ENCODE measurements around the gene GRK6.
A peak's percentile ranks its signal among the peaks of the same experiment; 100 is the strongest.
"Not testable (repeated sequence)": the region's sequence is repeated elsewhere in the genome, so short reads cannot be mapped to it uniquely, and the experiment has no call there.

GRK6 gene

DNA sequence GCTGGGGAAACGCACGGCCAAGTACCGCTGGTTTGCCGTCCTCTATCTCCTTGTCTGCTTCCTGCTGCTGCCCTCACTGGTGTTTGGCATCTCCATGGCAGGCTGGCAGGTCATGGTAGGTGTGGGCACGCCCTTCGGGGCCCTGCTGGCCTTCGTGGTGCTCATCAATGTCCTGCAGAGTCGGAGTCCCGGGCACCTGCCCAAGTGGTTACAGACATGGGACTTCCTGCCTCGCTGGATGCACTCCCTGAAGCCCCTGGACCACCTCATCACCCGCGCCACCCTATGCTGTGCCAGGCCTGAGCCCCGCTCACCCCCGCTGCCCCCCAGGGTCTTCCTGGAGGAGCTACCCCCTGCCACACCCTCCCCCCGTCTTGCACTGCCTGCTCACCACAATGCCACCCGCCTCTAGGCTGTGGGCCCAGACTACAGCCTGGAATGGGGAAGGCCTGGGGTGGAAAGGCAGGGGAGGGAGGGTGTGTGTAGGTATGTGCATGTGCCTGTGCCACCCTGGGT, 28.5 kb upstream of the GRK6 start:
- no peak for DNase-seq (ENCODE audit: low read depth in 2 of 3, low spot score in 1 of 3)

GRCh38 chr5:177399997-177400868, 26.2 kb upstream of the GRK6 start, which contains the start of gene PFN3:
TSS of gene PFN3 (minus strand) at chr5:177400661. CDS start at chr5:177400576, 85 bp downstream.
- no peak for DNase-seq (ENCODE audit: low read depth in 2 of 3, low spot score in 1 of 3)

DNA sequence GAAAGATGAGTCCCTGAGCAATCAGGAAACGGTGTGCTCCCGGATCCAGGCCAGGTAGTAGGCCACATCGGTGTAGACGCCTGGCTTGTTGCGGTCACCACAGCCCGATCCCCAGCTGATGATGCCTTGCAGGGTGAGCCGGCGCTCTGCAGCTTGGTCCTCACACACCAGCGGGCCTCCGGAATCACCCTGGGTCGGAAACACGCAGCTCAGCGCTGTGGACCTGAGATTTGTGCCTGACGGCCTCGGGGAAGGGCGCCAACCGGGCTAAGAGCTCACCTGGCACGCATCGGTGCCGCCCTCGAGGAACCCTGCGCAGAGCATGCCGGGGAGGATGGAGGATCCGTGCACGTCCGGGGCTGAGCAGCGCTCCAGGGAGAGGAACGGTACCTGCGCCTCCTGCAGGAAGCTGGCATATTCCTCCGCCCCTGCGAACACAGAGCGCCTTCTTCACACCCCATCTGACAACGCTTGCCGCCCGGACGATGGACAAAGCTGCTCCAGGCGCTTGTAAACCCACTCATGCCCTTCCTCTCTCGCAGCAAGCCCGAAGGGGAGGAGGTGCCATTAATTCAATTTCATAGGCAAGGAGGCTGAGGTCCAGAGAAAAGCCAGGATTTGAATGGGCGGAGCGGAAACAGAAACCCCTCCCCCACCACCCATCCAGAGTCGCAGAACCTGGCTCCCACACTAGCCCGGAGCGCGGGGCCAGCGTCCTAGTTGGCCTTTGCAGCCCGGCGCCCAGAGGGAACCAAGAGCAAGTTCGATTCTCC, 24.0 kb upstream of the GRK6 start:
- DNase-seq (ENCODE audit: low read depth in 2 of 3, low spot score in 1 of 3): peak; percentile 50 to 71 (median 65)

- peak in 2 of 3 donors; percentile 21 to 30 for DNase-seq (ENCODE audit: low read depth in 2 of 3, low spot score in 1 of 3)
Measured at GRCh38 chr5:177403102-177403791, 23.2 kb upstream of the GRK6 start.

GRCh38 chr5:177403792-177404640, 22.5 kb upstream of the GRK6 start:
- DNase-seq (ENCODE audit: low read depth in 2 of 3, low spot score in 1 of 3): peak; percentile 68 to 80 (median 73)

DNA sequence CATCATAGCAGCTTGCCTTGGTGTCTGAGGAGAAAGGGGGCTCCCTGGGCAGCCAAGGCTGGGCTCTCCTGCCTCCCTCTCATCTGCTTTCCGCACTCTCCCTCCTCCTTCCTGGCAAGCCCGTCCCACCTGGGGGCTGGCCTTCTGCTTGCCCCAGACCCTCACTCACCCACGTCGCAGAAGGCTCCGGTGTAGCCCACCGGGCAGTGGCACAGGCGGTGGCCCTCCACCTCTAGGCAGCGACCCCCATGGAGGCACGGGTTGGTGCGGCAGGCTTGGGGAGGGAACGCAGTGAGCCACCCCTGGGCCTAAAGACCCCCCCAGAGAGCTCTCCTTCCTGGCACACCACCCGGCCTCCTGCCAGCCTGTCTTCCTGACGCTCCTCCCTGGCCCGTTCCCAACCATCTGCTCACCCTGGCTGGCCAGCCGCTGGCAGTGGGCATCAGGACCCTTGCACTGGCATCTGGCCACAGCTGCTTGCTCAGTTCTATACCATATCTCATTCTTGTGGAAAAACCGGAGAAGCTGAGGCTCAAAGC, 21.8 kb upstream of the GRK6 start:
- DNase-seq (ENCODE audit: low read depth in 2 of 3, low spot score in 1 of 3): no peak

DNA sequence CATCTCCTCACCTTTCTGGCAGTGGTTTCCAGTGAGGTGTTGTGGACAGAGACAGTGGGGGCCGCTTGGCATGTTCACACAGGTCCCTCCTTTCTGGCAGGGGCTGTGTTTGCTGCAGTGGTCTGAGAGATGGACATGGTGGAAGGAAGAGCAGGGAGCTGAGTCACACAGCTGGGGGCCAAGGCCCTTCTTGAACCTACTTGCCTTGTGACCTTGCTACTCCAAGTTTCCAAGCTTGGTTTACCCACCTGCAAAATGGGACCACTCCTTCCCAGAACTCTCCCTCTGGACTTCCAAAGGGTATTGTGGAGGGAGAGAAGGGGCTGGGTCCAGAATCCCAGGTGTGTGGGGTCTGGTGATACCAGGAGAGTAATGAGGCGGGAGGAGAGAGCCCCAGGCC, 21.2 kb upstream of the GRK6 start:
- DNase-seq (ENCODE audit: low read depth in 2 of 3, low spot score in 1 of 3): no peak

DNA sequence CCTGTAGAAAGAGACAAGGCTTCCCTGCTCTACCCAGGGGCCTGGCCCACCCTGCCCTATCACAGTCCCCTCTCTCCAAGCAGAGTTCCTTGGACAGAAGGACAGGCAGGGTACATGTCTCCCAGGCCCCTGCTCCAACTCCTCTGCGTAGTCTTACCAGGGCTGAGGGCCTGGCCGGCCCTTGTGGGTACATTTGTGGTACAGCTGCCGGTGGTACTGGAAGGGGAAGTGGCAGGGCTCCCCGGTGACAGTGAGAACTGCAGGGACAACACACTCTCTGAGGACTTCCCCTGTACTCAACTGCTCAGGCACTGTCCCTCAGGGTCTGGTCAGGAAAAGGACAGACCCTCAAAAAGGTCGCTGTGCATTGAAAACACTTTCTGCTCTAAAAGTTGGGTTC, 20.7 kb upstream of the GRK6 start:
- DNase-seq (ENCODE audit: low read depth in 2 of 3, low spot score in 1 of 3): no peak

DNA sequence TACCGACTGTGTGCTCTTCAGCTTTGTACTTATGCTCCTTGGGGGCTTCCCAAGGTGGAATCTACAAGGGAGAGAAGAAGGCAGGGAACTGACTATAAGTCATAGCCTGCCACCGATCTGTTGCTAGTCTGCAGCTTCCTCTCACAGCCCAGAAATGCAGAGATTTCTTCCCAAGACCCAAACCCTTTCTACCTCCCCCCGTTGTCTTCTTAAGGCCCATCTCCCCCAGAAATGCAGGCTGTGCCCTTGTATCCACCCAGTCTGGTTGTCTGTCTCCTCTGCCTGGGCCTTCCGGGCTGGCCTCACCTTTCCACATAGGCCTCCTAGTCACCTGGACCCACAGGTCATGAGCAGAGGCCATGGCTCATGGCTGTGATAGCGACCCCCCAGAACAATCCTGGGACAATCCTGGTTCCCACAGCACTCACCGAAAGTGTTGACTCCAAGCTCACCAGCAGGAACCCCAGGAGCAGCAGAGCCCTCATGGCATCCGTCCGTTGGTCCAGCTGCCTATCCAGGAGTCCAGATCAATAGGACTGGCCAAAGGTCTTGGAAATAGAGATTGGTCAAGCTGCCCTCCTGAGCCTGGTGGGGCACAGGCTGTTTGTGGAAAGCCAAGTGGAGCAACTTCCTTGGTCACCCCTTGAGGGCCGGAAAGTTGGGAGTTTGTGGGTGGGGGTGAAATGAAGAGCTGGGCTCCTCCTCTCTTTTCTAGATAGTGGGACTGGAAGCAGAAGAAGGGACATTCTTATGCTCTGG, 17.3 kb upstream of the GRK6 start, which contains the start of gene F12:
F12 (minus strand) TSS at position 522 of the 759 bp plus-strand sequence; CDS start at position 485, 37 bp downstream.
- DNase-seq (ENCODE audit: low read depth in 2 of 3, low spot score in 1 of 3): no peak

DNA sequence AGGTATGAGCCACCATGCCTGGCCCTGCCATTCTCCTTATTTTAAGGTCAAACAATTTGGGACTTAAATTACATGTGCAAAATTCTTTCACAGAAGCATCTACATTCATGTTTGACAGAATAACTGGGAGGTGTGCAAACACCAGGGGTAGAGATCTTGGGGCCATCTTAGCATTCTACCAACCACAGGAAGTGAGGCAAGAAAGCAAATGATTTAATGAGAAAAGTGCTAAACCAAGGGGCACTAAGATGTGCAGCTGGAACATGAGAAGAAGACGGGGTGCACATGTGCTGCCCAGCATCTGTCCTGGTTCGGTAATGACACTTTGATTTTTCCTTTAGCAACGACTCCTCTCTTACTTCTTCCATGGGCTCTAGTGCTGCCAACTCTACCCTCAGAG, 15.9 kb upstream of the GRK6 start:
- DNase-seq (ENCODE audit: low read depth in 2 of 3, low spot score in 1 of 3): no peak

DNA sequence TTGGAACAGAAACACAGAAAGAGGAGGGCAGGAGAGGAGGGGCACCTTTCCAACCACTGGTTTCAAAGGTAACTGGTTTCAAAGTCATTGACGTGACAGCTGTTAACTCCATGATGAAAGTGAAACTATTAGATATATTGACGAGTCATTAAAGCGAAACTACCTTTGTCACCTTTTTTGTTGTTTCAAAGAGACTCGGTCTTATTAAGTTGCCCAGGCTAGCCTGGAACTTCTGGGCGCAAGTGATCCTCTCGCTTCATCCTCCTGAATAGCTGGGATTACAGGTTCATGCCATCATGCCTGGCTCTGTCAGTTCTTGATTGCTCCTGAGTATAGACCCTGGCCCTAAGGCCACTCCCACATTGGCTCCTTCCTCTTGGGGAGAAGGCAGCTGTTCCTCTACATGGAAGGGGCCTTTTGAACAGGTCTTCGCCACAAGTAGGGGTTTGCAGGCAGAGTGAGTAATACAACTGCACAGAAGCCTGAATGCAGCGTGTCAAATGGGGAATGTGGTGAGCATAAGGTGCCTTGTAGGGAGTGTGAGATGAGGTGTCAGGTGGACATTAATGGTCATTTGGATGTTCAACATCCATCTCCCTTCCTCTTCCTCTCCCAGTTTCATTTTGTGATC, 13.8 kb upstream of the GRK6 start:
- no peak for DNase-seq (ENCODE audit: low read depth in 2 of 3, low spot score in 1 of 3)

DNA sequence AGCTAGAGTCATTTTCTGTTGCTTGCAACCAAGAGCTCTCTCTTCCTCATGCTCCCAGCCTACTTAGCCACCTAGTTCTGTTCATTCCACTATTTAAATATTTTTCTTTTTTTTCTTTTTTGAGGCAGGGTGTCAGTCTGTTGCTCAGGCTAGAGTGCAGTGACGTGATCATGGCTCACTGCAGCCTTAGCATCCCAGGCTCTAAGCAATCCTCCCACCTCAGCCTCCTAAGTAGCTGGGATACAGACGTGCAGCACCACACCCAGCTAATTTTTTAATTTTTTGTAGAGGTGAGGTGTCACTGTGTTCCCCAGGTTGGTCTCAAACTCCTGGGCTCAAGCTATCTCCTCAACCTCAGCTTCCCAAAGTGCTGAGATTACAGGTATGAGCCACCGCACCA, 12.0 kb upstream of the GRK6 start:
- DNase-seq (ENCODE audit: low read depth in 2 of 3, low spot score in 1 of 3): no peak

DNA sequence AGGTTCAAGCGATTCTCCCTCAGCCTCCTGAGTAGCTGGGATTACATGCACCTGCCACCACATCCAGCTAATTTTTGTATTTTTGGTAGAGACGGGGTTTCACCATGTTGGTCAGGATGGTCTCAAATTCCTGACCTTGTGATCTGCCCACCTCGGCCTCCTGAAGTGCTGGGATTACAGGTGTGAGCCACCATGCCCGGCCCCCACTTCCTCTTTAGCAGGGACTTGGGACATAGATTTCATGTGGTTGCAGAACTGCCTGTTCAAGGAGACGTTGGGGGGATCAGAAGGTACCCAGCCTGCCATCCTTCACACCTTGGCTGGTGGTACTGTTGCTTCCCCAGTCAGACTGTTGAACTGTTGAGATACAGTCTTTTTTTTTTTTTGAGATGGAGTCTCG, 9.4 kb upstream of the GRK6 start:
- not testable (repeated sequence) for DNase-seq (ENCODE audit: low read depth in 2 of 3, low spot score in 1 of 3)

GRCh38 chr5:177419046-177419445, 7.4 kb upstream of the GRK6 start:
- DNase-seq (ENCODE audit: low read depth in 2 of 3, low spot score in 1 of 3): no peak

- DNase-seq (ENCODE audit: low read depth in 2 of 3, low spot score in 1 of 3): not testable (repeated sequence)
Measured at GRCh38 chr5:177420472-177420871, 6.0 kb upstream of the GRK6 start.

GRCh38 chr5:177421062-177421798, 5.2 kb upstream of the GRK6 start:
- DNase-seq (ENCODE audit: low read depth in 2 of 3, low spot score in 1 of 3): no peak

GRCh38 chr5:177423671-177424070, 2.8 kb upstream of the GRK6 start:
- no peak for DNase-seq (ENCODE audit: low read depth in 2 of 3, low spot score in 1 of 3)

- DNase-seq (ENCODE audit: low read depth in 2 of 3, low spot score in 1 of 3): no peak
Measured at GRCh38 chr5:177425196-177425800, 1.2 kb upstream of the GRK6 start.

All from stimulated activated CD4-positive, alpha-beta T cell treated with anti-CD3 and anti-CD28 coated beads, Interleukin-12 subunit alpha, Interleukin-12 subunit beta, amount 100 ng/mL, for 48 hours (primary cell).